Eye (tissue), 1 donor: Measurements from ENCODE around the gene LRIT2.

Experiments used
- DNase-seq: peaks from one replicate; pipeline ENCODE4 v3.0.0-alpha.2; 2015

Gene LRIT2

DNA sequence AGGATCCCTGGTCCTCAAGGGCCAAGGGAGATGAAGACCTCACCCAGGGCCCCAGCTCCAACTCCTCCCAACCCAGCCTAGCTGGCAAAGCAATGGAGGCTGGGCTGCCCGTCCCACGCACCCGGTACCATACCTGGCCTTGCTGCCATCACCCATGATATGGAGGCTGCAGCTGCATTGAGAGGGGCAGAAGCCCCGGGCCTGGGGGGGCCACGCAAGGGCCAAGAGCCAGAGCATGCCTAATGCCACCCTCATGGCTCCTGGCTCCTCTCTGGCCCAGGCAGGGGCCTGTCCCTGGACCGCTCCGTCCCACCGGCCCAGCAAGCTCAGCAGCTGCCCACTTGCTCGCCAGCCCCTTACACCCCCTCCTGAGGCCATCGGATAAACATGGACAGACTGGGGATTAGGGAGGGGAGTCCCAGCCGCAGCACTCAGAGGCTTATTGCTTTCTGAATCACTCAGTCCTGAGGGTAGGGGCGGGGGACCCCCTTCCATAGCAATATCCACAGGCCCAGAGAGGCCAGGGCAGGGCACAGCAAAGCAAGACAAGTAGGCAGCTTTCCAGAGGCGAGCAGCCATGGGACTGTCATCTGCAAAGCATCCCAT, 15.9 kb upstream of the LRIT2 start, which contains the start of gene LRIT1:
Gene LRIT1 (minus strand): TSS at position 362 of the 606 bp plus-strand sequence. CDS start 107 bp downstream, at position 255.
- peak; percentile 11 for DNase-seq

DNA sequence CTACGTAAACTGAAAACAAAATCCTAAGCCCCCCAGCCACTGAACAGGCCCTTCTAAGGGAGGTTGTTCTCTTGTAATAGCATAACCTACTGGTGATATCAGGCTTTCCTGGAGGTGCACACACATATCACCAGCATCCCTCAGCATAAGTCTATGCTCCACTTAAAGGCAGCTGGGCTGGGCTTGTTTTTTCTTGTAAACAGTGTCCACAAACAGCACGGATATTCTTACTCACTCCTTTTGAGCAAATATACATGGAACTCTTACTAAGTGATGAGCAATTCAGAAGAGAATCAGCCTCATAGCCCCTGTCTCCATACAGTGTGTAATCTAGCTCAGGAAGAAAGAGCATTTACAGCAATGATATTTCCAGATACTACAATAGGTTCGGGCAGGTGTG, 13.6 kb upstream of the LRIT2 start:
- no peak for DNase-seq

DNA sequence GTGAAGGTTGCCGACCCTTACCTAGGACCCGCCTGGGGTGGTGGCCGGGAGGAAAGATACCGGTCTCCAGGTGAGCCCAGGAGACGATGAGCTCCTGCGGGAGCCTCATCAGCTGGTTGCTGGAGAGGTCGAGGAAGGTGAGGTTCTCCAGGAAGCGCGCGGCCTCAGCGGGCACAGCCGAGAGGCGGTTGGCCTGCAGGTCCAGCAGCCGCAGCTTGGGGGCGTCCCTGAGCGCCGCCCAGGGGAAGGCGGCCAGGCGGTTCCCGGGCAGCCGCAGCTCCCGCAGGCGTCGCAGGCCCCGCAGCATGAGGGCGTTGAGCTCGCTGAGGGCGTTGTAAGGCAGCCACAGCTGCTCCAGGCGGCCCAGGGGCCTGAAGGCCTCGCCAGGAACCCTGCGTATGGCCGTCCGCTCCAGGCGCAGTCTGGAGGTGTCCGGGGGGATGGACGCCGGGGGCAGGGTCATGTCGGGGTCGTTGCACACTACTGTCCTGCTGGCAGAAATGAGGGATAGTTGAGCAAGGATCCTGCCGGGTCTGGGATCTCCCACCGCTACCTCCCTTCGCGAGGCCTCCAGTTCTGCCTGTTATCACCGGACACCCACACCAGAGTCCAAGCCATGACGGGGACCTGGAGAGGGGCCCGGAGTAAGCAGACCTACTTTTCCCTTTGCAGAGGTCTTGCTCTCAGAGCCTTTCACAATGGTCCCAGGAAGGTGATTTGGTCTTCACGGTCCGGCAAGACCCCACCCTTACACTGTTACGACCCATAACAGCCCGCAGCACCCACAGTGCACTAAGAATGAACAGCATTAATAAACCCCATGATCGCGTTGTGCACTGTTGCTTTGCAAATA, 12.1 kb upstream of the LRIT2 start:
- peak; percentile 24 for DNase-seq

DNA sequence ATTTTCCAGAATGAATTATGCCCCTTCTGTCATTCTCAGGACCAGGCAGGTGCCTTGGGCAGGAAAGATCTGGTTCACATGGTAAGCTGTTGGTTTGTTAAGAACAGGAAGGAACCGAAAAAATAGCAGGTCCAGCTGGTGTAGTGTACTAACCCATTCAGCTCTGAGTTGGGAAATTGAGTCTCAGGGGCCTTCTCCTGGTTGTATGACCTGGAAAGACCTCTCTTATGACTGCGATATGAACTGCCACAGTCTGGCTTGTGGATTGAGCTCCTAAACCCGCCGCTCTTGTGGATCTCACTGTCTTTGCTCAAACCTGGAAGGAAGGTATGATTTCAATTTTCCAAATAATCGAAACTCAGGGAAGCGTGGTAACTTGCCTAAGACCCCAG, 11.5 kb upstream of the LRIT2 start:
- DNase-seq, result no peak

DNA sequence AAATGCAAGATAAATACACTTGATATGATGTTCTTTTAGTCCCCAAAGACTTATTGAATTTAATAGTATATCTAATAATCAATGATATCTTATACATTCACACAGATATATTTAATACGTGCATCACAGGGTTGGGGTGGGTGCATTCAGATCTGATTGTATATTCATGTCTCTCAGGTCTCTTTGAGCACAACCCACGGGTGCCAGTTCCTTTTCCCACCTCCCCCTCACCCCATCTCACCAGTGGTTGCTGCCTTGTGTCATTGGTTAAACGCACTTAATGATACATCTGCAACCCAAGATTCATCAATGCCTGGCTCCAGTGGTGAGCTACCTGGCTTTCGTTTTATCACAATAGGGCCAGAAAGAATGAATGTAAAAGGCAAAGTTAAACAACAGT, 9.8 kb upstream of the LRIT2 start:
- DNase-seq, result no peak

DNA sequence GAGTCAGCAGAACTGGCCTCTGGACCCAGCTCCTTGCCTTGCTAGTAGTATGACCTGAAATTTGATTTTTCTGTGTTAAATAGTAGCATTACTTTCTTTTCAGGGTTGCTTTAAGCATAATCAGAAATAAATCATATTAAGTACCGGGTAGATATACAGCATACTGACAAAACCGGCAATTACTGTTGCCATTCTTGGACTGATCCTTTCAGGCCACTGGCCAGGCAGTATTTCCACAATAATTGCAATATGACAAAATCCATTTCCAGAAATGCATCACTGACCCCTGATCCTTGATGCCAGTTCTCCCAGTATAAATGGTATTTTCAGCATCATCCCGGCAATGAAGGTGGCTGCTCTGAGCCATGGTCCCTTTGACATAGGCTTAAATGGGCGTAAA, 9.1 kb upstream of the LRIT2 start:
- DNase-seq, result no peak

DNA sequence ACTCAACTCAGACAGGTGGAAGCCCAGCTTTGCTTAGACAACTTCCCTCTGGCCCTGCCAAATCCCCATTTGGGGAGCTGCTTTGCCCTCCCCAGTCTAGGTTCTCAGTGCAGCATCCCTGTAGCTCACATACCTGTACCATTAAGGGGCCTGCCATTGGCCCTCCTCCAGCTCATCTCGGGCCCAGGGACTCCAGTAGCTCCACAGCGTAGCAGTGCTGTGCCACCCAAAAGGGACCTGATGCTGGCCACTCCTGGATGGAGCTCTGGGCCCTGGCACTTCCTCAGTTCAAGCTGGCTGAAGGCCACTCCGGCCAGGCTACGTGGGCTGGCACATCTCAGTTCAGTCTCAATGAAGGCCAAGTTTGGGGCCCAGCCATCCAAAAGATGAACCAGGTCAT, 8.6 kb upstream of the LRIT2 start:
- no peak for DNase-seq

DNA sequence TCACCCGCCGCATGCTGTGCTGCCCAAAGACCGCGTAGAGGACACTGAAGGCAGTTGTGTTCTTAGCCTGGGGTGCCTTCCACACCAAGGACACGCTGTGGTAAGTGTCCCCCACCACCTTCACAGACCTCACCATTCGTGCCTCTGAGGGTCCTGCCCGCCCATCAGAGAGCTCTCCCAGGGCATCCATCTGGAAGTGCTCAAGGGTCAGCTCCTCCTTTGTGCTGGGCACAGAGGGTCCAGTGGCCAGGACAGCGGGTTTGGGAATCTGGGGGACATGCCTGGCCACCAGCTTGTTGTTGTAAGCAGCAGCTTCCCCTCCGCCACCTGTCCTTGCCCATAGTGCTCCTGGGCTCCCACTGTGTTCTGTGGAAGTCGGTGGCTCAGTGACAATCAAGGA, 7.0 kb upstream of the LRIT2 start:
- DNase-seq, result no peak

DNA sequence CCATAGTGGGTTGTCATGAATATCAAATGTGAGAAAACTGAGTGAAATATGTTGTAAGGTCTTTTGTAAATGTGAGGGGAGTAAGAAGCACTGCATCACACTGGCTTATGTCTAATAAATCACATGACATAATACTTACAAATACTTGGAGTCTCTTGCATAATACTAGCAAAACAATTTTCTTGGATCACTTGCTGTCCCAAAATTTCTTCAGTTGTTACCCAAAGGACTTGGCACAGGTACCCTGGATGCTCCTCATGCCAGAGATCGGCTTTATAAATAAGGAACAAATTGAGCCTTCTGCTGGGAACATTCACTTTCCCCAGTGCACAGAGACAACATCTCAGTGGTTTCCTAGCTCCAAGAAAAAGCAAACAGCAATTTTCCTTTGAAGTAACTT, 5.0 kb upstream of the LRIT2 start:
- DNase-seq, result no peak

DNA sequence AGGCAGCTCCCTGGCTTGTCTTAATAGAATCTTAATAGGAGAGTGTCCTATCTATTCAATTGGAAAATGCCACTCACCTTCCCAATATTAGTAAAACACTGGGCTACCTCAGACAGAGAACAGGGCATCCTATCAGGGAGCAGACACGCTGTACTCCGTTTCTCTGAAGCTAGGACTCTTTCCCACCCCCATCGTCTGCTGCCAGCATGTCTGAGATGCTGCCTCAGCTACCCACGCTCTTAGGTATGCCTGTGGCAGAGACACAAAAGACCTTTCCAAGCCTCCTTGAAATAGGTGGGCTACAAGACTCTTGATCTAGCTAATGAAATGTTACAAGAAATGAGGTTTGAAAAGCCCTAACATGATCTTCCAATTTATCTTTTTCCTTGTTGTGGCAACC, 2.5 kb upstream of the LRIT2 start:
- no peak for DNase-seq

DNA sequence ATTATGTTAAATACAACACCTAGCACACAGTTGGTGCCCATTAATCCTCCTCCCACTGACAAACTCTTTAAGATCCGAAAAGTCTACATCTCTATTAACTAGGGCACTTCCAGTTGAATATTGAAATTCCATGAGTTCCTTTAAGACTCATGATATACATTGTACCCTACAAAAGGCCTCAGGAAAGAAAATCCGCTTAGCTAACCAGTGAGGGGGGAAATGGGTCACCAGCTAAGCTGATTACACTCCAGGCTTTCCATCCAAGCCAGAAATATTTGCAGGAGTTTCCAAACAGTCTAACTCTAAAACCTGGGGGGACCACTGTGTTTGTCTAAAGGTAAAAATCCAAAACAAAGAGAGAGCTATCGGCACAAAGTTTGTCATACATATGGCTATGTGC, 1.3 kb upstream of the LRIT2 start:
- peak; percentile 44 for DNase-seq

DNA sequence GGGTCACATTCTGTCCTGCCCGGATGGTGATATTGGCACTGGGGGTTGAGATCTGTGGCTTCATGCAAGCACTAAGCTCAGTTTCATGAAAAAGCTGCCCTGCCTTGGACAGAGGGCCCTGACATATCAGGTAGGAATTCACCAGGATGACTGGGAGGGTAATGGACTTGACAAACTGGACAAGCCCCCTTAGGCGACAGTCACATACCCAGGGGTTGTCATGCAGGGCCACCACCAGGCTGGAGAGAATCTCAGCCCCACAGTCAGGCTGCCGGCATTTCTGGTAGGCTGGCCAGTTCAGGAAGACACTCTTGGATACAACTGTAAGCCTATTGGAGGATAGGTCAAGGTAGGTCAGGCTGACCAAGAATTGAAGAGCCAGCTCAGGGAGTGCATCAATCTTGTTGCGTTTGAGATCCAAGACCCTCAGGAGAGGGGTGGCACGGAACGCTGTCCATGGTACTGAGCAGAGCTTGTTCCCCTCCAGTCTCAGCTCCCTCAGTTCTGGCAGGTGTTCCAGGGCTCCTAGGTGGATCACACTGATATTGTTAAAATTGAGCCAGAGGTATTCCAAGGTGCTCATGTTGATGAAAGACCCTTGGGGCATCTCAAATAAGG, 824 bp downstream of the LRIT2 start:
- peak; percentile 74 for DNase-seq

DNA sequence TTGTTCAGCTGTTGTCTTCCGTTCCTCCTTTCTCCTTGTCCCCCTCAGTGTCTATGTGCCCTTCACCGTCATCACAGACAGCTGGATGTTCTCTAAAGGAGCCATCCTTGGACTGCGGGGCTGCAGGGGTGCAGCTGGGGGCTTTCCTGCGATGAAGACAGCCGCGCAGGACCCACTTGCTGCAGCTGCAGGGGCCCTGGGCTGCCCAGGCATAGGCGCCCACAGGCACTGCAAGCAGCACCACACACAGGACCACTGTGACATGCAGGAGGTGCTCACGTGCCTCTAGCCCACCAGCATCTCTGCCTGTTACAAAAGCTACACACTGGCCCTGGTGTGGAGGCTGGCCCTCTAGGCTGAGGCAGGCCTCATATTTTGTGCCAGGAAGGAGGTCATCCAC, 3.4 kb downstream of the LRIT2 start:
- DNase-seq, result no peak

DNA sequence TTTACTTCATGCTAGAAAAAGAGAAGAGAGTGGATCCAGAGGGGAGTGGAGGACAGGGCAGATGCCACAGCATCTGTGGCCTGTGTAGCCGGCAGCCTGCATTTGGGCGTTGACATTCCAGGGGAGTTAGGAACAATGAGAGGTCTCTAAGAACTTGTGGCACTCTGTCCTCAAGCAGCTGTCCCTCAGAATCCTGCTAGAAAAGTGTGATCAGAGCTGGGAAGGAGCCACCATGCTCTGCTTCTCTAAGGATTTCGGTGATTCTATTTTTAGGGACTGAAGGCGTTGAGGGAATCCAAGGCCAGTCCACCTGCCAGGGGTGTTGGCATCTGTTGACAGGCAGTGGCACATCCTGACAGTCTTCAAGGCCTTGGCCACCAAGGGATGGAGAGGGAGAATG, 7.6 kb downstream of the LRIT2 start:
- DNase-seq, result no peak

DNA sequence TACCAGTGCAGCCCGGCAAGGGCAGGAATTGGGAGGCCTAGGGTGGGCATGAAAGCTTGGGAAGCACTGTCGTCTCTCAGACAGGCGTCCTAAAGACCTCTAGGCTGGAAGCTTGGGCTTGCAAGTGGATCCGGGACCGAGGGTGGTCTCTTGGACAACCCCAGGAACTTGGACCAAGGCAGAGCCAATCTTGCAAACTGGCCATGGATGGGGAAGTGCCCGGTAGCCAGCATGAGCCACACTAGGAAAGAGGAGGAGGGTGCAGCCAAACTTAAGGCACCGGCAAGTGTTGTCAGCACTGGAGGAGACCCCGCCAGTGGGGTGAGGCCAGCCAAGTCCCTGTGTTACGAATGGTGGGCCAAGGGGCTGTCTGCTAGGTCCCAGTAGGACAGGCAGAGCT, 8.5 kb downstream of the LRIT2 start:
- no peak for DNase-seq

DNA sequence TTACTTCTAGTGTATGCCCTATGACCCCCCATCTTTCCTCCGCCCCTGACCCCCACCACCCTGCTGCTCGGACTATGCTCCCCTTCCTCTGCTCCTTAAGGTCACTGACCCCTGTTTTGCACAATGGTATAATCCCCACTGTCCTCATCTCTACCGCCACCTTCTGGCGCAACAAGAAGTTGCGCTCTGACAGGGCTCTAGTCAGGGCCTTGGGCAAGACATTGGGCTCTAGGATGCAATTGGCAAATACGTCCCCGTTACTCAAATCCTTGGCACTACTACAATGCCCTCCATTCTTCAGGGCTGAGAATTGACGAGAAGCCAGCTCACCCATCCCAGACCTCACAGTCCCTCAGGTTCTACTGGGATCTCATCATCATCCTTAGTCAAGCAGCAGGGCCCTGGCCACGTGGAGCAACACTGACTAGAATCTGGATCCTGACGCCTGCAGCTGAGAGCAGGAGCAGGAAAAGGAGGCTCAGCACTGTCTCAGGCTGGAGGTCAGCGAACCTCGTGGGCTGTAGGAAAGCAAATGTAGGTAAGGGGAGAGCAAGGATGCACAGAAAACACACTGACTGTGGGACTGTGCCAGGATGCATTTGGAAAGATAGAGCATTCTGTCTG, 10.6 kb downstream of the LRIT2 start:
- DNase-seq, result peak; percentile 19

DNA sequence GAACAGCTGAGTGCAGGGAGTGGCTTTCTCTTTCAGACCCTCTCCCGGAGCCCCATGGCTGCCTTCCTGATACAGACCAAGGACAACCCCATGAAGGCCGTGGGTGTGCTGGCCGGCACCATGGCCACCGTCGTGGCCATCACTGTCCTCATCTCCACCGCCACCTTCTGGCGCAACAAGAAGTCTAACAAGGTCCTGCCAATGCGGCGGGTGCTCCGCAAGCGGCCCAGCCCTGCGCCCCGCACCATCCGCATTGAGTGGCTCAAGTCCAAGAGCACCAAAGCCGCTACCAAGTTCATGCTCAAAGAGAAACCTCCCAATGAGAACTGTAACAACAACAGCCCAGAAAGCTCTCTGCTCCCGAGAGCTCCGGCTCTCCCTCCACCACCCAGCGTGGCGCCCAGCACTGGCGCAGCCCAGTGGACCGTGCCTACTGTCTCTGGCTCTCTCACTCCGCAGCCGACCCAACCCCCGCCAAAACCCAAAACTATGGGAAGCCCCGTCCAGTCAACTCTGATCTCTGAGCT, 11.2 kb downstream of the LRIT2 start:
- no peak for DNase-seq

DNA sequence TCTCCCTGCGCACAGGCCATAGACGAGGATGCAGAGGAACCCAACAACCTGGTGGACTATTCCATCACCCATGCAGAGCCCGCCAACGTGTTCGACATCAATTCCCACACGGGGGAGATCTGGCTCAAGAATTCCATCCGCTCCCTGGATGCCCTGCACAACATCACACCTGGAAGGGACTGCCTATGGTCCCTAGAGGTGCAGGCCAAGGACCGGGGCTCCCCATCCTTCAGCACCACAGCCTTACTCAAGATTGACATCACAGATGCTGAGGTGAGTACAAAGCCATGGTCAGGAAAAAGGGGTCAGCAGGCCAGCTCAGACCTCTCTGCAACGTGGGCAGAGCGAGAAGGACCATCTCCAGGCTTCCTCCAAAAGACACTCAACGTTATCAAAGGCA, 12.3 kb downstream of the LRIT2 start:
- no peak for DNase-seq

DNA sequence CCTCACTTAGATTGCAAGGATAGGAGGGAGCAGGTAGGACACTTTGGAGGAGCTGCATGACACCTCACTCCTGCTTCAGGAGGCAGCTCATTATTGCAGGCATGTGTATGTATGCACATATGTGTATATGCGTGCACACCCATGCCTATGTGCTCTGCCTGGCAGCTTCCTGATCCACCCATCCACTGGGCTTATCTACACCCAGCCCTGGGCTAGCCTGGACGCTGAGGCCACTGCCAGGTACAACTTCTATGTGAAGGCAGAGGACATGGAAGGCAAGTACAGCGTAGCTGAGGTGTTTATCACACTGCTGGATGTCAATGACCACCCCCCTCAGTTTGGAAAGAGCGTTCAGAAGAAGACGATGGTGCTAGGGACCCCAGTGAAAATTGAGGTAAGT, 13.3 kb downstream of the LRIT2 start:
- DNase-seq, result no peak

DNA sequence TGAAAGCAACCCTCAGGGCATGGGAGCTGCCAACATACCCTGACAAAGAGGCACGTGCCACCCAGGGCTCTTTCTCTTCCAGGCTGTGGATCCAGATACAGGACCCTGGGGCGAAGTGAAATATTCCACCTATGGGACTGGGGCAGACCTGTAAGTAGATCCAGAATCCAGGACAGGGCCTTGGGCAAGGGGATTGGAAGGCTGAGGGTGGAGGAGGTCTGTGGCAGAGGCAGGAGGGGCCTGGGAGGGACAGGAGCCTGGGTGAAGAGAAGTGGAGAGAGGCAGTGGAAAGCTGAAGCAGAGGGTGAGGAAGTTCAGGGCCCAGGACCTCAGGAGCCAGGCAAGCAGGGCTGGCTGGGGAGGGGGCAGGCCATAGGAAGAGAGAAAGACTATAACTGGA, 13.8 kb downstream of the LRIT2 start:
- no peak for DNase-seq

DNA sequence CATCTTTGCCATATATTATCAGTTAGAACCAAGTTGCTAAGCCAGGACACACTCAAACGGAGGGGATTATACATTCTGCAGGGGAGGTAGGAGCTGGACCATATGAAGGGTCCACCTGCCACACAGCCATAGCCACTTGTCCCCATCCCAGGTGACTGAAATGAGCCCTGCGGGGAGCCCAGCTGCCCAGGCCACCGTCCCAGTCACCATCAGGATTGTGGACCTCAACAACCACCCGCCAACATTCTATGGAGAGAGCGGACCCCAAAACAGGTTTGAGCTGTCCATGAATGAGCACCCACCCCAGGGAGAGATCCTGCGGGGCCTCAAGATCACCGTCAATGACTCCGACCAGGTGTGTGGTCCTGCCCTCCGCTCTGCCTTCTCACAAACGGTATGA, 17.3 kb downstream of the LRIT2 start:
- no peak for DNase-seq

DNA sequence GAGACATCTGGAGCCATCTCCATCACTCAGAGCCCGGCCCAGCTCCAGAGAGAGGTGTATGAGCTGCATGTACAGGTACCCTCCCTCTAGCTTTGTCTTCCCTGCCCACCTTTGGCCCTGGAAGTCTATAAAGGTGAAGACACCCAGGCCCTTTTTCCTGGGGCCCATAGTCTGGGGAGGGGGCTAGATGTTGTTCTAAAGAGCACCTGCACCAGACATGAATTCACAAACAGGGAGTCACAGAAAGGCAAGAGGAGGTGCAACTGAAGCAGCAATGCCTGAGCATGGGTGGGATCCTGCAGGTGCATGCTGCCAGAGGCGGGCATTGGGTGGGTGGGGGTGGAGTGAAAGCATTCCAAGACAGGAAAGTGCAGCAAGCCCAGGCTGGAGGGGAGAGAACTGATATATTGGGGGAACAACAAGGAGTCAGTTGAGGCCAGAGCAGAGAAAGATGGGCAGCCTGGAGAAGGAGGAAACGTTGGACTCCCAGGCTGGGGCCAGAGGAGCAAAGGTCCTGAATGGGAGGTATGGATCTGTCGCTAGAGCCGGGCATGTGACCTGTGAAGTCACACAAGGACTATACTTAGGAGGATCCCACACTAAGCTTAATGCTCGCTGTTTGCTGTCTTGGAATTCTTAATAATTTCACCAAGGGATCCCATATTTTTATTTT, 19.4 kb downstream of the LRIT2 start:
- no peak for DNase-seq
